GM18907 (cell line): ENCODE data around the gene COL9A3.
A peak's percentile ranks its signal among the peaks of the same experiment; 100 is the strongest.

ENCODE experiments used
- ATAC-seq: cut with Tn5 transposase; IDR thresholded peaks from one replicate; pipeline ENCODE4 v1.9.1; 2021; ENCODE audit warnings: mild to moderate bottlenecking, moderate library complexity; ENCODE audit not compliant: unreplicated experiment

Gene COL9A3

GRCh38 chr20:62778601-62779416 lies 38.0 kb upstream of the COL9A3 start:
- ATAC-seq, result no peak

GRCh38 chr20:62779417-62779685 lies 37.5 kb upstream of the COL9A3 start:
- no peak for ATAC-seq

DNA sequence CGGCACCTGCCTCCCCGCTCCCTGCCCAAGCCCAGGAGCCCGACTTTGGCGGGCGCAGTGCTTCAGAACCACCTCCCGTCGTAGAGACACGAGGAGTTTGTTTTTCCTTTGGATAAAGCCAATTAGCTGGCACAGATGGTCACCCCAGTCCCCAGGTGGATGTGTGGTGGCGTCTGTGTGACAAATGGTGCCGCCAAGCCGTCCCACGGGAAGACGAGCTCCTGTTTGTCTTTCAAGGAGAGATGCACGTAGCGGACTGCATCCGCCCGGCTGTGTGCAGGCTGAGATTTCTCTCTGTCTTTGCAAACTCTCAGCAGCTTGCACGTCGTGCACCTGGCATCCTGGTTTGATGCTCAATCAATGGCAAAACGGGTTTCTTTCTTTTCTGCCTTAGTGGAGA lies 36.6 kb upstream of the COL9A3 start:
- ATAC-seq, result no peak

DNA sequence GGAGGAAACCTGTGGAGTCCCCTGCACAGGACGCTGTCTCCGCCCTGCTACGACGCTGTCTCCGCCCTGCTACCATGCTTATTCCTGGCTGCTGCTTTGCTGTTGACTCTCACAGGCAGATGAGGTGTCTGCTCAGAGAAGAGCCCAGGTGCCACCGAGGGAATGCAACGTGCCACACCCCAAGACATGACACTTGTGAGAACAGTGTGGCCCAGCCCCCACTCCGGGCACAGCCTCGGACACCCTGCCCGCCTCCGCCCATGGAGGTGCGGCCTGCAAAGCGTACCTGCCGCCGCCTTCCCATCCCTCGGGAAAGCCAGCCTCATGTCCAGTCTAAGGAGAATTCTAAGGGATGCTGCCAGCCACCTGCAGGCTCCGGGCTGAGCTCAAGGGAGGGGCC lies 36.2 kb upstream of the COL9A3 start:
- no peak for ATAC-seq

GRCh38 chr20:62782149-62782892 lies 34.5 kb upstream of the COL9A3 start:
- no peak for ATAC-seq

- ATAC-seq, result no peak
Observed at GRCh38 chr20:62782893-62783278, 34.0 kb upstream of the COL9A3 start.

DNA sequence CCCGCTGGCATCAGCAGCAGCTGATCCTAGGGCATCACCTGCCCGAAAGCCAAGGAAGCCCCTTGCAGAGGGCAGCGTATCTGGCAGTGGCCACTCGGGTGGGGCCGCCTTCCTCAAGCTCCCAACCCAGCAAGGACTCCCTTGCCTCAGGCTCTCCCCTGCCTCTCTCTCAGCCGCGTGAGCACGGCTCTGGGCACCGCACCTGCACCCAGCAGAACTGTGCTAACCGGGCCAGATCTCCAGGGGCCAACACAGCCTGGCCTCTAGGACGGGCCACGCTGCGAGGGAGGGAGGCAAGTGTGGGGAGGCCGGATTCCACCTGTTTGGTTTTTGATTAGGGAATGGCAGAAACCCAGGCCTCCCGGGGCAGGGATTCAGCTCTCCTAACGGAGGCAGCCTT lies 32.4 kb upstream of the COL9A3 start:
- no peak for ATAC-seq

- ATAC-seq, result no peak
Observed at GRCh38 chr20:62785393-62785792, 31.5 kb upstream of the COL9A3 start.

- ATAC-seq, result no peak
Observed at GRCh38 chr20:62786157-62786556, 30.7 kb upstream of the COL9A3 start.

DNA sequence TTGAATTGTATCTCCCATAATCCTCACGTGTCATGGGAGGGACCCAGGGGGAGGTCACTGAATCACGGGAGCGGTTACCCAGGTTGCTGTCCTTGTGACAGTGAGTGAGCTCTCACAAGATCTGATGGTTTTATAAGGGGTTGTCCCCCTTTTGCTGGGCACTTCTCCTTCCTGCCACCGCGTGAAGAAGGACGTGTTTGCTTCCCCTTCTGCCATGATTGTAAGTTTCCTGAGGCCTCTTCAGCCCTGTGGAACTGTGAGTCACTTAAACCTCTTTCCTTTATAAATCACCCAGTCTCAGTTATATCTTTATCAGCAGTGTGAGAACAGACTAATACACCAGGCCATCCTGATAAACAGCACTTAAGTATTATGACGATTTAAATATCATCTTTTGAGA lies 29.5 kb upstream of the COL9A3 start:
- no peak for ATAC-seq

- no peak for ATAC-seq
Observed at GRCh38 chr20:62787866-62788265, 29.0 kb upstream of the COL9A3 start.

- ATAC-seq, result no peak
Observed at GRCh38 chr20:62788607-62789006, 28.2 kb upstream of the COL9A3 start.

DNA sequence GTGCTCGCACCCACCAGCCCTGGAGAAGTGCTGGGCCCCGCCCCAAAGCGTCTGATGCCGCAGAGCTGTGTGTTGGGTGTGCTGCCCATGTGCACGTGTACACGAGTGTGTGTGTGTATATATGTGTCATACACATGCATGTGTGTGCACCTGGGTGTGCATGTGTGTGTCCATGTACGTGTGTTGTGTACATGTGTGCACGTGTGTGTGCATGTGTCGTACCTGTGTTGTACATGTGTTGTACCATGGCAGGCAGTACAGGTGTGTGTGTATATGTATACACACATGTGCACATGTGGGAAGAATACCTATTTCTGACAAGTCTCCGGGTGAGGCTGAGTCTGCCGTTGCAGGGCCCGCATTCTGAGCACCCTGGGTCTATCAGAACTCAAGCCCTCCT lies 26.8 kb upstream of the COL9A3 start:
- no peak for ATAC-seq

- ATAC-seq, result peak; percentile 22
Observed at GRCh38 chr20:62791301-62792181, 25.3 kb upstream of the COL9A3 start.

GRCh38 chr20:62792182-62792939 lies 24.5 kb upstream of the COL9A3 start:
- ATAC-seq, result no peak

GRCh38 chr20:62792940-62793756 lies 23.7 kb upstream of the COL9A3 start:
- ATAC-seq, result no peak

DNA sequence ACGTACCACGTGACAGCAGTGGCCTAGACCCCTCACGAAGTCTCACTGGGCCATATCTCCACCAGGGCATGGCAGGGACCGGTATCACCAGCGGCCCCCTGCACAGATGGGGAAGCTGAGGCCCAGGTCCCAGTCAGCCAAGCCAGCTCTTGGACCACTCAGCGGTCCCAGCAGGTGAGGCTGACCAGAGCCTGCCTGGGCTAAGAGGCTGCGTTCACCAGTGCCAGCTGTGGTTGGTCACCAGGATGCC lies 23.2 kb upstream of the COL9A3 start:
- ATAC-seq, result no peak

DNA sequence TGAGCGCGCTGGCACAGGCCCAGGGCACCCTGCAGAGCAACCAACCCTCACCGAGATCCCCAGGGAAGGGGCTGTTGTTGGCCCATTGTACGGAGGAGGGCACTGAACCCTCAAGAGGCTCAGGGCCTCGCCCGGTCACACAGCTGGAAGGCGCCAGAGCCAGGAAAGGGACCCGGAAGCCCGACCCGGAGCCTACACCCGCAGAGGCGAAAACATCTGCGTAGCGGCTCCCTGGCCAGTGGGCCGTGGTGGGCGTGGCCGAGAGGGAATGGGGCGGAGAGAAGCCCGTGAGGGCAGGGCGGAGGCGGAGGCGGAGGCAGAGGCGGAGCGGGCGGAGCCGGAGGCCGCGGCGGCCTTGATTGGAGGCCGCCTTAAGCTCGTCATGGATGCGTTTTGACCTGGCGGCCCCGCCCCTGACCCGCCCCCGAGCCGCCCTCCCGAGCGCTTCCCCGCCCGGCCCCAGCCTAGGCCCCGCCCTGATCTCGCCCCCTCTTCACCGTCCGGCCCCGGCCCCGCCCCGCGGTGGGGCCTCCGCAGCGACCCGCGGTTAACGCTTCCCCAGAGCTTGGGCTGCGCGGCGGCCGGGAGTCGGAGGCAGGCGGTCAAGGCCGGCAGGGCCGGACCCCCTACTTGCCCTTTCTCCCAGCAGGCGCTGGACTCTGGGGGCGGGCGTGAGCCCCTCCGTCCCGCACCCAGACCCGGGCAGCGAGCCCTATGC lies 22.7 kb upstream of the COL9A3 start:
- ATAC-seq, result peak; percentile 68

DNA sequence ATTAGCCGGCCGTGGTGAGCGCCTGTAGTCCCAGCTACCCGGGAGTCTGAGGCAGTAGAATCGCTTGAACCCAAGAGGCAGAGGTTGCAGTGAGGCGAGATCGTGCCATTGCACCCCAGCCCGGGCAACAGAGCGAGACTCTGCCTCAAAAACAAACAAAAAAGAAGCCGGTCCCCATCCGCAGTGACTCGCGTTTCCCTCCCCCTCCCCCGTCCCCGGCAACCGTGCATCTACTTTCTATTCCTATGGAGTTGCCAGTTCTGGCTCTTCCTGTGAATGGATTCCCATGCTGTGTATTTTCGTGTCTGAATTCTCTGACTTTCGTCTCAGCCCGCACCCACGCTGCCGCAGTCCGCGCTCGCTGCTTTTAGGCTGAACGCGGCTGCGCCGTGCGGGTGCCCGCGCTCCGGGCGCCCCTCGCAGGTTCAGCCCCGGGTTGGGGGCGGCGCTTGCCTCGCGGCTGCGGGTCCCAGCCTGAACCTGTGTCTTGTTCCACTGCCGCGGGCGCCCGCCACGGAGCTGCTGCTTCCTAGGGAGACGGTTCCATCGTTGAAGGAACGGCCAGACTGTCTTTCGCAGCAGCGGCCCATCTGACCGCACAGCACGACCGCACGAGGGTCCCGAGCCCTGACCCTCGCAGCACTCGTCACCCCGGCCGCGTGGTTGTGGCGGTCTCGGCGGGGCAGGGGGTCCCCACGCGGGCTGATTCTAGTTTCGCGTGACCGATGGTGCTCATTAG lies 21.7 kb upstream of the COL9A3 start:
- ATAC-seq, result no peak
